GM21367 (cell line): Measurements from ENCODE around the gene KCNG1.

ENCODE experiments used
- ATAC-seq: cut with Tn5 transposase; IDR thresholded peaks from one replicate; pipeline ENCODE4 v1.9.1; 2021; ENCODE audit not compliant: unreplicated experiment

KCNG1 gene

DNA sequence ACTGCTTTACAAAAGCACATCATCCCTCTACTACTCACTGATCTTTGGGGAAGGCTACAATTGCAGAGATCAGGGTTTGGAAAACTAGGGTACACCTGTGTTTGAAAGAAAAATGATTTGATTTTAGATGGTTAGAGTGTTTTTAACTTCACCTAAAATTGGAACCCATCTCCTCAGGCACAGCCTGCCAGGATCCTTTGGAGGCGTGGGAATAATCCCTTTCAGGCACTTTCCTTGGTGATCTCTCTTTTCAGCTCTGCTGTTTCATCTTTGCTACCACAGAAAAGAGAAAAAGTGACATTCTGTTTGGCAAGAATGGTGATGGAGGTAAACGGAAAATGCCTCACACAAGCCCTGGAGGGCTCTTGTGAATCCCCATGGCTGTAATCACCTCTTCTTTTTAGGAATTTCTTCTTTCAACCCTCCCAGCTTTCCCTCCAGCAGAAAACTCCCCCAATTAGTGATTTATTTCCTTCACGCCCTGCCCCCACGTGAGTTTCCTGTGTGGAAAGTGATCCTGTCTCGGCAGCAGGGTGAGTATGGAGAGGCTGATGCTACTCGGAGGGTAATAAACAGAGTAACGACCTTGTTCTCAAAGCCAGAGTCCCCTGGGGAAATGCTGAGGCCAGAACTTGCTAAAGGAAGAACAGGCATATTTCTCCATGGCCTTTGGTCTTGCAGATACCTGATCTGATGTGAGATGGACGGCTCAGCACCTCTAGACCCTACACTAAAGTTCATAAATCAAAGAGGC is 9.2 kb downstream of the KCNG1 start:
- ATAC-seq: no peak

DNA sequence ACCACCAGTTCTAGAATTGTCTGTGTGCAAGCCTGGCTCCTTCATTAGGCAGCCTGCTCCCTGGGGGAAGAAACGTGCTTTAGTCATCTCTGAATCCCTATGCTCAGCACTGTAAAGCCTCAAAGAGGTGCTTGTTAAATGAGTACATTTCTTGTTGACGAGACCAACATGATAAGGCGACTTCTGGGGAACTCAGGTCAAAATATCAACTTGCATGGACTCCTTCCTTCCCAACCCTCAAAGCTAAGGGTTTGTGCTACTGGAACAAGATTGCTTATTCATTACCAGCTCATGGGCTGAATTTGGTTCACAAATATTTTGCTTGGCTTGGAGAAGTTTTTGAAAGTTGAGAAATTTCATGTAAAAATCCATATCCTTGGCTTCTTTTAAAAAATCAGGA is 10.6 kb downstream of the KCNG1 start:
- no peak for ATAC-seq

DNA sequence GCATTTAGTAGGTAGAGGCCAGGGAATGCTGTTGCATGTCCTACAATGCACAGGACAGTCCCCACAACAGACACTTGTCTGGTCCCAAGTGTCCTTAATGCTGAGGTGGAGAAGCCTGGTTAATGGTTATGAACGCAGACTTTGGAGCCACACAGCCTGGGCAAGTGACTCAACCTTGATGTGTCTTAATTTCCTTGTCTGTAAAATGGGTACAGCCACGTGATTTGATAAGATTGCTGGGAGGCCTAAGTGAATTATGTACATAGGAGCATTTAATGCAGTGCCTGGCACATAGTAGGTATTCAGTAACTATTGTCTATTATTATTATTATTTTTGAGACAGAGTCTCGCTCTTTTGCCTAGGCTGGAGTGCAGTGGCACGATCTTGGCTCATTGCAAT is 11.4 kb downstream of the KCNG1 start:
- no peak for ATAC-seq

DNA sequence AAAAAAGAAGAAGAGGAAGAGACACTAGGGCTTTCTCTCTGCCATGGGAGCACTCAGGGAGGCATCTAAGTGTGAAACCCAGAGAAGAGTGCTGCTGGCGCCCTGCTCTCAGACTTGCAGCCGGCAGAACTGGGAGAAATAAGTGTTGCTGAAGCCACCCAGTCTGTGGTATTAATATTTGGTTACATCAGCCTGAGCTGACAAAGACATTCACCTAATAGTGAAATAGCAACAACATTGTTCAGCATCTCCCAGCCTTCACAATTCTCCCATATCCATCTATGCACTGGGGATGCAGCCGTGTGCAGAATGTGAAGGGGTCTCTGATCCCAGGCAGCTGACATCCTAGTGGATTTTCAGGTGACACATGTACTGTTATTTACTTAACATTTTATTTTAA is 12.0 kb downstream of the KCNG1 start:
- no peak for ATAC-seq

DNA sequence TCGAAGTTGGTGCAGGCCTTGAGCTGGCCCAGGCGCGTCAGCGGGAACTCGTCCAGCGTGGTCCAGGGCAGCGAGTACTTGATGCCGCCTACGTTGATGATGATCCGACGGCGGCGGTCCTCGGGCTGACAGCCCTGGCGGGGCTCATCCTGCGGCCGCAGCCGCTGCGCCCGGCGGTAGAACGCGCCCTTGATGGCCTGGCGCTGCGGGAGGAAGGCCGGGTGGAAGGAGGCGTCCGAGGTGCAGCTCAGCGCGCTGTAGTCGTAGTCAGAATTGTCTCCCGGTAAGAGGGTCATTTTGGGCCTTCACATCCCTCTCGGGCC is 12.9 kb downstream of the KCNG1 start:
- ATAC-seq: no peak

DNA sequence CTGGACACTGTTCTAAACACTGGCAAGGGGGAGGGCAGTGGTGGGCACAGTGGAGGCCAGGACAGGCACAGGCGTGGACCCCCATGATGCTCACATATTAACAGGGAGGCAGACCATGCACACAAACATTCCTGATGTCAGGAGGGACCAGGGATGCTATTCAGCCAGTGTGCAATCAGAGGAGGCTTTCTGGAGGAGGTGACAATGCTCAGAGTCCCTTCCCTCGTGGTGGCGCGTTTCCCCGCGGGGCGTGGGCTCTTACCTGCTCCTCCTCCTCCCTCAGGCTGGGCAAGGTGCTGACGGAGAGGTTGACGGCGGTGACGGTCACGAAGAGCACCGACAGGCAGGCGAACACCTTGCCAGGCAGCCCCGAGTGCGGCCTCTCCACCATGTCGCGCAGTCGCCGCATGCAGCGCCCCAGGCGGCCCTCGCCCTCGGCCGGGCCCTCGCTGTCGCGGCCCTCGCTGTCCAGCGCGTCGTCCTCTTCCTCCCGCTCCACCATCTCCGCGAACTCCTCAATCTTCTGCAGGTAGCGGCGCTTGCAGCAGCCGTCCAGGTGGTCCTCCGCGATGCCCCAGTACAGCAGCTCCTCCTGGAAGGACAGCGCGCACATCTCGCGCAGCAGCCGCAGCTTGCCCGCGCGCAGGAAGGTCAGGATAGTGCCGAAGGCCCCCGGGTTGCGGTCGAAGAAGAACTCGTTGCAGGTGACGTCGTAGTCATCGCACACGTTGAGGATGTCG is 13.4 kb downstream of the KCNG1 start:
- no peak for ATAC-seq

DNA sequence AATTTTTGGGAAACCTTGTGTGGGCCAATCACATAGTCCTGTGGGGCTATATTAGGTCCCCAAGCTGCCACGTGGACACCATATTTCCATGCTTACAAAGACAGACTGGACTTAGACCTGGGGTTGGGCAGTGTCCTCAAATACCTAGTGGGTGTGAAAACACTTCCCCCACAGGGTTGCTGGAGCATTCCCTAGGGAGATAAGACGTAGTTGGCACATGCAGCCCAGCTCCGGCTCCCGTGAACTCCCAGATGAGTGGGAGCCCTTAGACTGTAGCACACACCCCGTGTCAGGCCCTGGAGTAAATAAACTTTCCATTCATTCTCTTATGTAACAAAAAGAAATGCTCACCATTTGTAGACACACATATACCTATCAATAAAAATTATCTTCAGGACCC is 14.2 kb downstream of the KCNG1 start:
- no peak for ATAC-seq

DNA sequence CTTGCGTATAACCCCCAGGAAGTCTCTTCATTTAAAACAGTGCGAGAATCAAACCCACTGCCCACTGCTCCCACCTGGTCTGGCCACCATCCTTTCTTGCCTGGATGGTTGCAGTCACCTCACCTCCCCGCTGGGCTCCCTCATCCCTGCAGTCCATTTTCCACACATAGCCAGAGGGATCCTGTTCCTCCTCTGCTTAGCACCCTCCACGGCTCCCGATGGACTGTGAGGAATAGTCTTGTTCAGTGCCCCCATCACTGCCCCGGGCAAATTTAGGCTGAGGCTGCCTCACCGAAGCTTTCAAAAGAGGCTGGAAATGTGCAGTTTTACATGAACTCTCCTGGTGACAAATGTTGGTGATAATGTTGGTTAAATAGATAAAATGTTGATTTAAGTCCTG is 17.7 kb downstream of the KCNG1 start:
- ATAC-seq: no peak

DNA sequence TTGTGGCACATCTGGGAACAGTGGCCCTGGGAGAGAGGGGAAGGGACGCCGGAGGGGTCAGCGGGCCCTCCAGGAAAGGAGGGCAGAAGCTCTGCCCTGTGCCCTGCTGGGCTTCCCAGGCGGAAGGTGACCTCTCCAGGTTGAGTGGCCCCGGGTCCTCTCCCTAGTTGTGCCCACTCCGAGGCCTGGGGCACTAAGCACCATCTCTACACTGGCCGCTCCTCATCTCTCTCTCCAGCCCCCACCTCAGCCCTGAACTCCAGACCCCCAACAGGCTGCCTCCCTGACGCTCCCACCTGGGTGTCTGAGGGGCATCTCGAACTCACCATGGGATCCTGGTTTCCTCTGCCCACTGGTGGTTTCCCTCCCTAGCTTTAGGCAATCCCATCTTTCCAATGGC is 18.1 kb downstream of the KCNG1 start:
- ATAC-seq: no peak

DNA sequence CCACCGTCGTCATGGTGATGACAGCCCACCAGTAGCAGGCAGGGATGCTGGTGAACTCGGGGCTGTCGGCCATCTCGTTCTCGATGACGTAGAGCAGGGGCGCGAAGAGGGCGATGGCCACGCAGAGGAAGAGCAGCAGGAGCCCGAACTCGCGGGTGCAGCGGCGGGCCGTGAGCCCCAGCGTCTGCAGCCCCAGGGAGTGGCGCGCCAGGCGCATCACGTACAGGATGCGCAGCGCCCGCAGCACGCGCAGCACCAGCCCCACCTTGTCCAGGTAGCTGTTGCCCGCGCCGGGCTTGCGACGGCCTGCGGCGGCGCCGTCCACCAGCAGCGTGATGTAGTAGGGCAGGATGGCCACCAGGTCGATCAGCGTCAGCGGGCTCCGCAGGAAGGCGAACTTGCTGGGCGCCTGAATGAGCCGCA is 18.6 kb downstream of the KCNG1 start:
- no peak for ATAC-seq

DNA sequence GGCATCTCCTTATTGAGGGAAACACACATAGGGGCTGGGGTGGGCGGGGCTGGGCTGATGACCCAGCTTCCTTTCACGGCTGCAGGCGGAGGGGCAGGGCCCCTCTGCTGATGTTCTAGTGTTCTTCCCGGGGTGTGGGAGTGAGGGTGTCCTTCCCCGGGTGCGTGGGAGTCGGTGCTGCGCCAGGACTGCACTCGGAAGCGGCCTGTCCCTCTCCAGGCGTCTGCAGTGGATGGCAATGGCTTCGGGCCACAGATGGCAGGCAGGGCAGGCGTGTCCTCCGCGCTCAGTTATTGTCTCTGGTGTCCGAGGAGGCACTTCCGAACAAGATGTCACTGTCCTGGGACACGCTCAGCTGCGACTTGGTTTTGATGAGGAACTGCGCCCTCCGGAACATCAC is 19.2 kb downstream of the KCNG1 start:
- ATAC-seq: no peak

DNA sequence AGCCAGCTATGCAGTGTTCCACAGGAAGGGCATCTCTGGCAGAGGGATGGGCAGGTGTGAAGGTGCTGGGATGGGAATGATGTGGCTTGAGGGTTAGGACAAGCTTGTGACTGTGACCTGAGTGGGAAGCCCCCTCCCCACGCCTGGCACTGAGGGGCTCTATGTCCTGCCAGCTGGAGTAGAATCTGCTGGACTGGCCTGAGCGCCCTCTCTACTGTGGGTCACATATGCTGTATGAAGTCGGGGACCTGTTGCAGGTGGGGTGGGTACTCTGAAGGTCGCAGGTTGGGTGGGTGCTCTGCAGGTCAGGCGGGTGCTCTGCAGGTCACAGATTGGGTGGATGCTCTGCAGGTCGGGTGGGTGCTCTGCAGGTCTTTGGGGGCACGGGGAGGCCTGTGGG is 20.3 kb downstream of the KCNG1 start:
- ATAC-seq: no peak

DNA sequence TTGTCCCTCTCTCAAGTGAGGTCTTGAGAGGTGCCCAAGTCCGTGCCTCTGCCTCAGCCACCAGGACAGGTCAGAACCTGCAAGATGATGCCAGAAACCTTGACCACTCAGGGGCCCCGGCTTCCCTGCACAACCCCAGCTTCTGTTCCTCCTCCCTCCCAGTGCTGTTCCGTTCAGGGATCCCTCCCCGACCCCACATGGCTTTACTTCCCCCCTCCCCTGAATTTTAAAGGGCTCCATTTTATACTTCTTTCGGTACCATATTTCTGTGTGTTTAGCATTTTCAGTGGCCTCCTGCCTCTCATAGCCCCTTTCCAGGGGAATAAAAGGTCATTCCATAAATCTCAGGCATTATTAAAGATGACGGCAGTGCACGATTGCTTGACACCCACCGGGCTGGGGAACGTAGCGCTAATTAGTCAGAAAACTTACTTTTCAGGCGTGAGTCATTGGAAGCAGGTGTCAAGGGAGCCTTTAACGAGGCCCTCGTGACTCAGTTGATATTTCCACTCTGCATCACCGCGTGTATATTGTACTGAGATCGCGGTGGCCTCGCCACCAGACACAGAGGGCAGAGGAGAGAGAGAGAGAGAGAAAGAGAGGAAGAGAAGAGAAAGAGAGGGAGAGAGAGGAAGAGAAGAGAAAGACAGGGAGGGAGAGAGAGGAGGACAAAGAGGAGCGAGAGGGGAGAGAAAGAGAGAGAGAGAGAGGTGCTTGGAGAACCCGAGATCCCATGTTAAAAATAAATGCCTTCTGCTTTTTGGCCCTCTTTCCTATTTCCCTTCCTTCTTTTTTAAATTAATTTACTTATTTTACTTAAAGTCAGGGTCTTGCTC is 21.3 kb downstream of the KCNG1 start:
- ATAC-seq: no peak

DNA sequence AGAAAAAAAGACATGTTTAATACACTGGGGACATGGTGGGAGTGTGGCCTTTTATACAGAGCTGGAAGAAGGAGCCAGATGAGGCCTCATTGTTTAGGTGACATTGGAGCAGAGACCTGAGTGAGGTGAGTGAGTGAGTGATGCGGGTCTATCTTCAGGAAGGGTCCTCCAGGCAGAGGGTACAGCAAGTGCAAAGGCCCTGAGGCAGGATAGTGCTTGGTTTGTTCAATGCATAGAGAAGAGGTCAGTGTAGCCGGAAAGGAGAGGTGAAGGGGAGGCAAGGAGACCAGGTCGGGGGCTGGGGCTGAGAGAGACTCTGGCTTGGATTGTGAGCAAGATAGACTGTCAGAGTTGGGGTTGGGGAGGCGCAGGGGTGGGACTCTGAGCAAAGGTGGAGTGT is 23.6 kb downstream of the KCNG1 start:
- no peak for ATAC-seq

DNA sequence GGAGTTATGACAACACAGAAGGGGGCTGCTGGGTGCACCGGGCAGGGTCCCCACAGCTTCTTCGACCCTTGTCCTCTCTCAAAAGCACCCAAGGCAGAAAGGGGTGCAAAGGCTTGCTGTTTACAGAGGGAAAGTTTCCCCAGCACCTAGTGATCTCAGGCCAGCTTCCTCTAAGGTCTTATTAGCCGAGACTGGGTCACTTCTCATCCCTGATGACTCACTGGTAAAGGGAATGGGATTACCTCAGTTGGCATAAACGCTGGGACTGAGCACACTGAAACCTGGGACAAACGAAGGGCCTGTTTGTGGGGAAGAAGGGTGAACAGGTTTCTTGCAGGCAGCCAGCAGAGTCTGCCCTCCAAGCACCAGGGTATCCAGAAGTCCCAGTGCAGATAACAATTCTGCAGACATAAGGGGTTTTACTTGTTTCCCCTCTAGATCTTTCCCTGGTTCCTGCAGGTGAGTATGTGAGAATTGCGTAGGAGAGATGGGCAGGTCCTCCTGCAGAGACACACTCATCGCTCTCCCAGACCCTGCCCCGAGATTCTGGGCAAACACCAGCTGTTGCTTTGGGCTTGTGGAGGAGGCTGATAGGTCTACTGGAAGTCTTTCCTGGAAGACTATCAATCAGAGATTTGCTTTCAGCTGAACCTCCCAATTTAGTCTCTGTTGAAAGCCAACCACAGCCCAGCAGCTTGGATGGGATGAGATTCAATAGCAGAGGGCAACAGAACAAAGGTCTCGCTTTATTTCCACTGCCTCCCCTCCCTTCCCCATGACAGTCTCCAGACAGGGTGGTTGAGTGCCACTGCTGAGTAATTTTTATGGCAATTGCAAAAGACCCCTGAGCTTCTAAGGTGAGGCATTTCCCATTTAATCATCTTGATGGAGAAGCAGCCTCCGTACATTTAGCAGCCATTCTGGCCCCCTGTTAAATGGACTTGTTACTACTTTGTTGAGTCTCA is 25.7 kb downstream of the KCNG1 start:
- ATAC-seq: no peak

DNA sequence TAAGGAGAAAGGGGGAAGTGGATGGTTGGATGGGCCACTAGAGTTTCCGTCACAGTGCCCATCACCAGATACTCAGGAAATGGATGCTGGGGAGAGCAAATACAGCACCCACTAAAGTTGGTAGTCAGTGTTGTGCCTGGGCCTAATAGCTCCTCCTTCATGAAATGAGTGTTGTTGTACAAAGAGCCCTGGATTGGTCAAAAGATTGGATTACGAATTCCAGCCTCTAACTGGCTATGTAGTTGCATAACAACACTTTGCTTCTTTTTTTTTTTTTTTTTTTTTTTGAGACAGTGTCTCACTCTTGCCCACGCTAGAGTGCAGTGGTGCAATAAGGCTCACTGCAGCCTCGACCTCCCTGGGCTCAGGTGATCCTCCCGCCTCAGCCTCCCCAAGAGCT is 27.4 kb downstream of the KCNG1 start:
- no peak for ATAC-seq

DNA sequence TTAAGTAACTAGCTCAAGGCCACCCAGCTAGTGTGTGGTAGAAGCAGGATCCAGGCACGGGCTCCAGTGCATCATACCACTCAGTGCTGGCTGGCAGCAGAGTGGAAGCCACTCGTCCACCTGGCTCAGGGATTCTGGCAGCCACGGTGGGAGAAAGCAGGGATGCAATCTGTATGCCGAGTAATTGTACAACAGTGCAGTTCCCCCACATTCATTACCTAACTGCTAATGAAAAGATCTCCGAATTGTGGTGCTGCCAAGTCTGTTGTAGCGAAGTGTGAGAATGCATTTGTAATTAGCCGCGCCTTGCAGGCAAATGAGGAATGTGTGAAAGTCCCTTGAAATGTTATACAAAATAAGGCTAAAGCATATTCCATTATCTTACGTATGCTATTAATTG is 29.0 kb downstream of the KCNG1 start:
- ATAC-seq: no peak

DNA sequence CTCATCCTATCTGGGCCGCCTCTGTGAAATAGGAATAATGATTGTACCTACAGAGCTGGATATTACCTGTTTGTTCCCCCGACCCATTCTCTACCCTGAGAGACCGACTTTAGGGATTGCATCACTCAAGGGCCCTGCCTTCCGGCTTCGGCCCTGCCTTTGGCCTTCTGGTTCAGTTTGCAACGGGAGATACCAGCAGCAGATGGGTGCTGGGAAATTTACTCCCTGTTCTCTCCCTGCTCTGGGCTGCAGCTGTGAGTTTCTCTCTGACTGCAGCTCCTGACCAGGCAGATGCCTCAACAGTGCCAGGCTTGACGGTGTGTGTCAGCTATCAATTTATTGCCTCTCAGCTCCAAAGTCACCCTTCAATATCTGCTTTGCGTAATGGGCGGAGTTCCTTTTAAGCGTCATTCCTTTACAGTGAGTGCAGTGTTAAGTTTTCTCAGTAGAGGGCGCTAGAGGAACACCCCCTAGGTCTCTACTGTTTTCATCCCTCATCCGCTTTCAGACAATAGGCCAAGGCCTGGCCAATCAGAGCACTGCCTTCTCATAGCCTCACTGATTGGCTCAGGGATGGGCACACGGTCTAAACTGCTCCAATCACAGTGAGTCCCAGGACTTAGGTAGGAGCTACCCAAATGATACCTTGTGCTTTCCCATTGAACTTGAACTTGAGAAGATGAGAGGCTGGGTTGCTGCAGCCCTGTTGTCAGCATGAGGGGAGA is 30.0 kb downstream of the KCNG1 start:
- peak; percentile 77 for ATAC-seq

DNA sequence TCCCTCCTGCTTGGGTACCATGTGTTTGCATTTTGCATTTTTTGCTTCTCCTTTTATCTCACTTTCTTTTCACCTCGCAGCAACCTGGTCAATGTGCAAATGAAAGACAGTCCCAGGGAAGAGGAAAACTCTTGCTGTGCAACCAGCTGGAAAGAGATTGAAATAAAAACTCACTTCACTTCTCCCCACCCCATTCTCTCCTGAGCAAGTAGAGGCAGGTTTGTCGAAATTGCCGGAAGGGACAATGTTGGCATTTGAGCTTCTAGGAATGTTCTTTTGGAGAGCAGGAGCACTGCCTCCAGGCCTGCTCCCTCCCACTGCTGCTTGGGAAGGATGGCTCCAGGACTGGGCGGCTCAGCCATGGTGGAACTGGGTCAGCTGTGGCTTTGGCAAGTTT is 30.6 kb downstream of the KCNG1 start:
- ATAC-seq: no peak

DNA sequence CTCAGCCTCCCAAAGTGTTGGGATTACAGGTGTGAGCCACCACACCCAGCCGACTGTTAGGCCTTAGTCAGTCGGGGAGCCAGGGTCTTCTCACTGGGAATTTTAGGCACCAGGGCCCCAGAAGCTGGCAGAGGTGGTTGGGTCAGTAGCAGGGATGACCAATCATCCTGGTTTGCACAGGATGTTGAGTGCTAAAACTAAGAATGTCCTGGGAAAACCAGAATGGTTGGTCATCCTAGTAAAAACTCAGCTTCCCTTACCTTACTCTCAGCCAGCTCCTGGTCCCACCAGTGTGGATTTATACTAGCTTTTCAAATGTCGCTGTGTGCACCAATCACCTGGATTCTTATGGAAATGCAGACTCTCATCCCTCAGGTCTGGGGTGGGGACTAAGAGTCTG is 31.8 kb downstream of the KCNG1 start:
- ATAC-seq: no peak
